ENCODE data around the gene TEX261. TPM values are rescaled to one million over a fixed set of nuclear protein-coding genes. Genes with fewer than 3 reads are reported as not detected.

The TEX261 gene
- total and polyA plus RNA-seq, 2 experiments from 2014 or later = 5.7 to 17.5 TPM

DNA sequence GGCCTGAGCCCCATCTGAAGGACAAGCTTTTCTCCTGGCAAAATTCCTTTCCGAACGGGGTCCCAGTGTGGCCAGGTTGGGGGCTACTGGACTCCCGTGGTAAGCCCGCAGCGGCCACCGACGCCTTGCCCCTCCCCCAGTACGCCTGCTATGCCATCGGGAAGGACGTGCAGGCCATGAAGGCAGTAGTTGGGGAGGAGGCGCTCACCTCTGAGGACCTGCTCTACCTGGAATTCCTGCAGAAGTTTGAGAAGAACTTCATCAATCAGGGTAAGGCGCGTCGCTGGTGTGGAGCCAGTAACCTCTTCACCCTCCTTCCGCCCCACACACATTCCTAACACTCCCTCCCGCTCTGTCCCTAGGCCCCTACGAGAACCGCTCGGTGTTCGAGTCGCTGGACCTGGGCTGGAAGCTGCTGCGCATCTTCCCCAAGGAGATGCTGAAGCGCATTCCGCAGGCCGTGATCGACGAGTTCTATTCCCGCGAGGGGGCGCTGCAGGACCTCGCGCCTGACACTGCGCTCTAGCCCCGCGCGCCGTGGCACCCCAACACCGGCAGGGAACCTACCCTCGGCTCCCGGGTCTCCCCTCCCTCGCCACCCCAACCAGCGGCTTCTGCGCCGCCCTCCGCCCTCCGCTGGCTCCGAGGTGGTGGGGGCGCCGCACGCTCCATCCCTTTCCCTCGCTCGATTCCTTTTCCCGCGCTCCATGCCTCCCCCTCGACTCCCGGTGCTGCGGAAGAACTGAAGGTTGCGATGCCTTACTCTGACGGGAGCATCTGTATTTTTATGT is 29.9 kb downstream of the TEX261 start:
- no peaks in the 10 kb centered on the region for H3K79me2 ChIP-seq (replicated peaks; ENCODE audit: insufficient read depth)
- H2AFZ ChIP-seq = peak overlapping the region; percentile 88
- DNase-seq (ENCODE audit: low spot score) (peak; percentile 94), ATAC-seq (peak; percentile 87)
- H3K27ac ChIP-seq (ENCODE audit: low read depth) = no peak overlapping the region
- Mint-ChIP-seq H3K4me1 (peaks cover 4% of the 10 kb centered on the region), H3K9me3 (no peaks in the 10 kb centered on the region), H3K27me3 (ENCODE audit: insufficient read depth, low read depth, poor library complexity) (peaks cover 53% of the 10 kb centered on the region), H3K36me3 (ENCODE audit: low read depth) (no peaks in the 10 kb centered on the region), H3K27ac (no peak overlapping the region), H3K4me3 (peak overlapping the region; percentile 62)
- H3K4me3 ChIP-seq = peak overlapping the region; percentile 64
- H3K36me3 ChIP-seq (ENCODE audit: insufficient read depth) = no peaks in the 10 kb centered on the region
- H3K4me1 ChIP-seq (ENCODE audit: insufficient read depth) = peaks cover 4% of the 10 kb centered on the region; the same call in 1 of the 2 replicates
- no peaks in the 10 kb centered on the region for H3K9me2 ChIP-seq (ENCODE audit: insufficient read depth)
- no peaks in the 10 kb centered on the region for H4K20me1 ChIP-seq (replicated peaks; ENCODE audit: insufficient read depth)
- peaks cover 62% of the 10 kb centered on the region for H3K27me3 ChIP-seq (ENCODE audit: insufficient read depth)
- H3K4me2 ChIP-seq = peak overlapping the region; percentile 81
- TF ChIP-seq ZNF331 (CRISPR knock-in tag; IDR thresholded peaks at IDR 0.05; ENCODE audit: low read depth) (no peak), ZNF114 (CRISPR knock-in tag; IDR thresholded peaks at IDR 0.05) (no peak), CREB1 (CRISPR knock-in tag; IDR thresholded peaks at IDR 0.05; ENCODE audit: low read depth) (no peak), JUNB (IDR thresholded peaks at IDR 0.05; ENCODE audit: unreplicated experiment) (no peak), STAT1 (IDR thresholded peaks at IDR 0.05; ENCODE audit: unreplicated experiment) (no peak), POLR2AphosphoS5 (IDR thresholded peaks at IDR 0.05; ENCODE audit: low read depth) (no peak), CTCF (conservative IDR thresholded peaks at IDR 0.05; ENCODE audit: low read depth in 2 of 2) (peak; percentile 68 to 95), NANOG (IDR thresholded peaks at IDR 0.05; ENCODE audit: borderline replicate concordance) (no peak), EZH2 (IDR thresholded peaks at IDR 0.05; ENCODE audit: low read depth, unreplicated experiment) (peak; percentile 47), ETS1 (IDR thresholded peaks at IDR 0.05) (no peak), EZH2phosphoT487 (IDR thresholded peaks at IDR 0.05; ENCODE audit: unreplicated experiment) (no peak)
- TF ChIP-seq, protein P1, sequence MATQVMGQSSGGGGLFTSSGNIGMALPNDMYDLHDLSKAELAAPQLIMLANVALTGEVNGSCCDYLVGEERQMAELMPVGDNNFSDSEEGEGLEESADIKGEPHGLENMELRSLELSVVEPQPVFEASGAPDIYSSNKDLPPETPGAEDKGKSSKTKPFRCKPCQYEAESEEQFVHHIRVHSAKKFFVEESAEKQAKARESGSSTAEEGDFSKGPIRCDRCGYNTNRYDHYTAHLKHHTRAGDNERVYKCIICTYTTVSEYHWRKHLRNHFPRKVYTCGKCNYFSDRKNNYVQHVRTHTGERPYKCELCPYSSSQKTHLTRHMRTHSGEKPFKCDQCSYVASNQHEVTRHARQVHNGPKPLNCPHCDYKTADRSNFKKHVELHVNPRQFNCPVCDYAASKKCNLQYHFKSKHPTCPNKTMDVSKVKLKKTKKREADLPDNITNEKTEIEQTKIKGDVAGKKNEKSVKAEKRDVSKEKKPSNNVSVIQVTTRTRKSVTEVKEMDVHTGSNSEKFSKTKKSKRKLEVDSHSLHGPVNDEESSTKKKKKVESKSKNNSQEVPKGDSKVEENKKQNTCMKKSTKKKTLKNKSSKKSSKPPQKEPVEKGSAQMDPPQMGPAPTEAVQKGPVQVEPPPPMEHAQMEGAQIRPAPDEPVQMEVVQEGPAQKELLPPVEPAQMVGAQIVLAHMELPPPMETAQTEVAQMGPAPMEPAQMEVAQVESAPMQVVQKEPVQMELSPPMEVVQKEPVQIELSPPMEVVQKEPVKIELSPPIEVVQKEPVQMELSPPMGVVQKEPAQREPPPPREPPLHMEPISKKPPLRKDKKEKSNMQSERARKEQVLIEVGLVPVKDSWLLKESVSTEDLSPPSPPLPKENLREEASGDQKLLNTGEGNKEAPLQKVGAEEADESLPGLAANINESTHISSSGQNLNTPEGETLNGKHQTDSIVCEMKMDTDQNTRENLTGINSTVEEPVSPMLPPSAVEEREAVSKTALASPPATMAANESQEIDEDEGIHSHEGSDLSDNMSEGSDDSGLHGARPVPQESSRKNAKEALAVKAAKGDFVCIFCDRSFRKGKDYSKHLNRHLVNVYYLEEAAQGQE (IDR thresholded peaks at IDR 0.05; ENCODE audit: unreplicated experiment) = no peak
- TF ChIP-seq, protein P2, sequence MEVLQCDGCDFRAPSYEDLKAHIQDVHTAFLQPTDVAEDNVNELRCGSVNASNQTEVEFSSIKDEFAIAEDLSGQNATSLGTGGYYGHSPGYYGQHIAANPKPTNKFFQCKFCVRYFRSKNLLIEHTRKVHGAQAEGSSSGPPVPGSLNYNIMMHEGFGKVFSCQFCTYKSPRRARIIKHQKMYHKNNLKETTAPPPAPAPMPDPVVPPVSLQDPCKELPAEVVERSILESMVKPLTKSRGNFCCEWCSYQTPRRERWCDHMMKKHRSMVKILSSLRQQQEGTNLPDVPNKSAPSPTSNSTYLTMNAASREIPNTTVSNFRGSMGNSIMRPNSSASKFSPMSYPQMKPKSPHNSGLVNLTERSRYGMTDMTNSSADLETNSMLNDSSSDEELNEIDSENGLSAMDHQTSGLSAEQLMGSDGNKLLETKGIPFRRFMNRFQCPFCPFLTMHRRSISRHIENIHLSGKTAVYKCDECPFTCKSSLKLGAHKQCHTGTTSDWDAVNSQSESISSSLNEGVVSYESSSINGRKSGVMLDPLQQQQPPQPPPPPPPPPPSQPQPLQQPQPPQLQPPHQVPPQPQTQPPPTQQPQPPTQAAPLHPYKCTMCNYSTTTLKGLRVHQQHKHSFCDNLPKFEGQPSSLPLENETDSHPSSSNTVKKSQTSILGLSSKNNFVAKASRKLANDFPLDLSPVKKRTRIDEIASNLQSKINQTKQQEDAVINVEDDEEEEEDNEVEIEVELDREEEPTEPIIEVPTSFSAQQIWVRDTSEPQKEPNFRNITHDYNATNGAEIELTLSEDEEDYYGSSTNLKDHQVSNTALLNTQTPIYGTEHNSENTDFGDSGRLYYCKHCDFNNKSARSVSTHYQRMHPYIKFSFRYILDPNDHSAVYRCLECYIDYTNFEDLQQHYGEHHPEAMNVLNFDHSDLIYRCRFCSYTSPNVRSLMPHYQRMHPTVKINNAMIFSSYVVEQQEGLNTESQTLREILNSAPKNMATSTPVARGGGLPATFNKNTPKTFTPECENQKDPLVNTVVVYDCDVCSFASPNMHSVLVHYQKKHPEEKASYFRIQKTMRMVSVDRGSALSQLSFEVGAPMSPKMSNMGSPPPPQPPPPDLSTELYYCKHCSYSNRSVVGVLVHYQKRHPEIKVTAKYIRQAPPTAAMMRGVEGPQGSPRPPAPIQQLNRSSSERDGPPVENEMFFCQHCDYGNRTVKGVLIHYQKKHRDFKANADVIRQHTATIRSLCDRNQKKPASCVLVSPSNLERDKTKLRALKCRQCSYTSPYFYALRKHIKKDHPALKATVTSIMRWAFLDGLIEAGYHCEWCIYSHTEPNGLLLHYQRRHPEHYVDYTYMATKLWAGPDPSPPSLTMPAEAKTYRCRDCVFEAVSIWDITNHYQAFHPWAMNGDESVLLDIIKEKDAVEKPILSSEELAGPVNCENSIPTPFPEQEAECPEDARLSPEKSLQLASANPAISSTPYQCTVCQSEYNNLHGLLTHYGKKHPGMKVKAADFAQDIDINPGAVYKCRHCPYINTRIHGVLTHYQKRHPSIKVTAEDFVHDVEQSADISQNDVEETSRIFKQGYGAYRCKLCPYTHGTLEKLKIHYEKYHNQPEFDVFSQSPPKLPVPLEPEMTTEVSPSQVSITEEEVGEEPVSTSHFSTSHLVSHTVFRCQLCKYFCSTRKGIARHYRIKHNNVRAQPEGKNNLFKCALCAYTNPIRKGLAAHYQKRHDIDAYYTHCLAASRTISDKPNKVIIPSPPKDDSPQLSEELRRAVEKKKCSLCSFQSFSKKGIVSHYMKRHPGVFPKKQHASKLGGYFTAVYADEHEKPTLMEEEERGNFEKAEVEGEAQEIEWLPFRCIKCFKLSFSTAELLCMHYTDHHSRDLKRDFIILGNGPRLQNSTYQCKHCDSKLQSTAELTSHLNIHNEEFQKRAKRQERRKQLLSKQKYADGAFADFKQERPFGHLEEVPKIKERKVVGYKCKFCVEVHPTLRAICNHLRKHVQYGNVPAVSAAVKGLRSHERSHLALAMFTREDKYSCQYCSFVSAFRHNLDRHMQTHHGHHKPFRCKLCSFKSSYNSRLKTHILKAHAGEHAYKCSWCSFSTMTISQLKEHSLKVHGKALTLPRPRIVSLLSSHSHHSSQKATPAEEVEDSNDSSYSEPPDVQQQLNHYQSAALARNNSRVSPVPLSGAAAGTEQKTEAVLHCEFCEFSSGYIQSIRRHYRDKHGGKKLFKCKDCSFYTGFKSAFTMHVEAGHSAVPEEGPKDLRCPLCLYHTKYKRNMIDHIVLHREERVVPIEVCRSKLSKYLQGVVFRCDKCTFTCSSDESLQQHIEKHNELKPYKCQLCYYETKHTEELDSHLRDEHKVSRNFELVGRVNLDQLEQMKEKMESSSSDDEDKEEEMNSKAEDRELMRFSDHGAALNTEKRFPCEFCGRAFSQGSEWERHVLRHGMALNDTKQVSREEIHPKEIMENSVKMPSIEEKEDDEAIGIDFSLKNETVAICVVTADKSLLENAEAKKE (CRISPR knock-in tag; IDR thresholded peaks at IDR 0.05) = 0 out of 2 replicates have a peak, but pooled peaks have one; percentile 19
- H3F3A ChIP-seq (replicated peaks; ENCODE audit: low read depth) = no peaks in the 10 kb centered on the region

All from GM23338 (cell line).